ENCODE measurements around the gene TTLL11.

- TF ChIP-seq PPARA (CRISPR knock-in tag; IDR thresholded peaks at IDR 0.05; ENCODE audit: borderline replicate concordance) (no peak), CREB5 (CRISPR knock-in tag; IDR thresholded peaks at IDR 0.05; ENCODE audit: low read depth) (no peak), ZFP30 (CRISPR knock-in tag; IDR thresholded peaks at IDR 0.05) (no peak)
Observed at GRCh38 chr9:122095010-122095767, 2.1 kb upstream of the TTLL11 start.

Measured in SK-N-SH treated with all-trans-retinoic acid at 6 μM for 48 hours (cell line).